ENCODE data around the gene CRYL1. TPM values are rescaled to one million over a fixed set of nuclear protein-coding genes. Genes with fewer than 3 reads are reported as not detected.

The CRYL1 gene
- total RNA-seq, 1 donor from 2014 or later: 68.8 TPM

DNA sequence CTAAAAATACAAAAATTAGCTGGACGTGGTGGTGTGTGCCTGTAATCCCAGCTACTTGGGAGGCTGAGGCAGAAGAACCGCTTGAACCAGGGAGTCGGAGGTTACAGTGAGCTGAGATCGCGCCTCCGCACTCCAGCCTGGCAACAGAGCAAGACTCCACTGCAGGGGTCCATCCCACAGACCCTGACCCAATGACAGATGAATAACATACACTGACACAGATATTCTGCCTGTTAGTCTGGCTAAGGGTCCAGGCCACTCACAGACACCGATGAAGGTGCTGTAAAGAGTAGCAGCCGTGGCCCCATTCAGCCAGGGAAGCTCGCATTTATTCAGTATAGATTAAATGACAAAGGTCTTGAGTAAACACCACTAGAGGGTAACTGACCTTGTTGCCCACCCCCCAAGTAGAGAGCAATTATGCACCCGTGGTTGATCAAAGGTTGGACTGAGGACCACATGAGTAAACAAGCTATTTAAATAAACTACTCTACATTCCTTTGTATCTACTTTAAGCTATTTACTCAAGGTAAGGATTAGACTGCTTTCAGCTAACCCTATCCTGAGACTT lies 8.5 kb upstream of the CRYL1 start:
- DNase-seq (ENCODE audit: extremely low read depth, low read depth, low spot score): no peak

DNA sequence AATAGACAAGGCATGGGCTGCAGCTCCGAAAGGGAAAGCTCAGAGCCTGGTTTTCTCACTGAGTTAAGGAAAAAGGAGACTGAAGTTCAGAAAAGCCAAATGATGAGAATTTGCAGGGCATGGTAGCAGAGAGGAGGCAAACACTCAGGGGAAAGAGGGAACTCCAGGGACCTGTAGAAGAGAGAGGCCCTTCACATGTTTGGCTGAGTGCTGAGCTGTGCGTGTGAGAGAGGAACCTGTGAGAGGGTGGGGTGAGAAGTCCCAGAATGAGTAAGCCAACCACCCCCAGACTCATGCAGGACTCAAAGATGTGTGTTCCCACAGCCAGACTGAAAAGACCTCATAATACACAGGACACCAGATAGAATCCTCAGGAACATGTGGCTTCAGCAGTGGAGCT lies 2.8 kb upstream of the CRYL1 start:
- no peak for DNase-seq (ENCODE audit: extremely low read depth, low read depth, low spot score)

GRCh38 chr13:20526664-20527063 lies 1.0 kb upstream of the CRYL1 start:
- no peak for DNase-seq (ENCODE audit: extremely low read depth, low read depth, low spot score)

- no peak for DNase-seq (ENCODE audit: extremely low read depth, low read depth, low spot score)
These were observed 485 bp downstream of the CRYL1 start for GRCh38 chr13:20525144-20525600.

- no peak for DNase-seq (ENCODE audit: extremely low read depth, low read depth, low spot score)
These were observed 4.1 kb downstream of the CRYL1 start for GRCh38 chr13:20521364-20522115.

DNA sequence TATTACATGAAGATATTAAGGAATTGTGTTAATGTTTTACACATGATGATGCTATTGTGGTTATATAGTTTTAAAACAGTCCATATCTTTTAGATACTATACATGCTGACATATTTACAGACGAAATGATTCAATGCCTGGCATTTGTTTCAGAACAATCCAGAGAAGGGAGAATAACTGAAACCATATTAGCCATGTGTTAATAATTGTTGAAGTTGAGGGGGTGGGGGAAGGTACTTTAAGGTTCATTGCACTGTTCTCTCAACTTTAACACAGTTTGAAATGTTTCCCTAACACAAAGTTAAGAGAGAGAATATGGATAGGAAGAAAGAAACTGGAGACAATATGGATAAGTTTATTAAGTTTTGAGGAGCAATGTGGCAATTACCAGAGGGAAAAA lies 5.8 kb downstream of the CRYL1 start:
- DNase-seq (ENCODE audit: extremely low read depth, low read depth, low spot score): no peak

- DNase-seq (ENCODE audit: extremely low read depth, low read depth, low spot score): no peak
These were observed 7.0 kb downstream of the CRYL1 start for GRCh38 chr13:20518660-20519100.

DNA sequence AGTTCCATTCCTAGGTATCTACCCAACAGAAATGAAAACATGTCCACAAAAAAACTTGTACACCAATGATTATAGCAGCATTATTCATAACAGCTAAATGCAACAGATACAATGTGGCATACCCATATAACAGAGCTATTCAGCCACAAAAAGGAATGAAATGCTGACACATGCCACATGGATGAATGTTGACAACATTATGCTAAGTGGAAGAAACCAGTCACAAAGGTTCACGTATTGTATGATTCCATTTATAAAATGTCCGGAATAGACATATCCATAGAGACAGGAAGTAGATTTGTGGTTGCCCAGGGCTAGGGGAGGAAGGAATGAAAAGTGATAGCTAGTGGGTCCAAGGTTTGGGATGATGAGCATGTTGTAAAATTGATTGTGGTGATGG lies 10.8 kb downstream of the CRYL1 start:
- DNase-seq (ENCODE audit: extremely low read depth, low read depth, low spot score): no peak

DNA sequence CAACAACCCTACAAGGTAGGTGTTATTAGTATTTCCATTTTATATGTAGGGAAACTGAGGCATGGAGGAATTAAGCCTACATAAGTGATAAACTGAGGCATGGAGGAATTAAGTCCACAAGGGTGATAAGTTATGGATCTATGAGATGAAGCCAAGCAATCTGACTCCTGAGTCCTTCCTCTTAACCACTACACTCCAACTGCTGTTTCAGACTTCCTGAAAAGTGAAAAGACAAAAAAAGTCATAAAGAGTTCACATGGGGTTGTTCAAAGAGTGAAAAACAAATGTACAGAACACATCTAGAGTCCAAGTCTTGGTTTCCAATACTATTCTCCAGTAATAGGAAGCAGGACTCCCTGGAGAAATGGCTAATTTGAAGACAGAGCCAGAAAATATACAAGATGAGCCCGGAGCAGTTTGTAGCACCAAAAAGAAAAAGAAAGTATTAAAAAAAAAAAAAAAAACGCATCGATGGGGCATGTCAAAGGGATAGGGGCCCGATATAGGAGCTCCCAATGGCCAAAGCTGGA lies 12.1 kb downstream of the CRYL1 start:
- no peak for DNase-seq (ENCODE audit: extremely low read depth, low read depth, low spot score)

- DNase-seq (ENCODE audit: extremely low read depth, low read depth, low spot score): no peak
These were observed 13.5 kb downstream of the CRYL1 start for GRCh38 chr13:20512042-20512683.

DNA sequence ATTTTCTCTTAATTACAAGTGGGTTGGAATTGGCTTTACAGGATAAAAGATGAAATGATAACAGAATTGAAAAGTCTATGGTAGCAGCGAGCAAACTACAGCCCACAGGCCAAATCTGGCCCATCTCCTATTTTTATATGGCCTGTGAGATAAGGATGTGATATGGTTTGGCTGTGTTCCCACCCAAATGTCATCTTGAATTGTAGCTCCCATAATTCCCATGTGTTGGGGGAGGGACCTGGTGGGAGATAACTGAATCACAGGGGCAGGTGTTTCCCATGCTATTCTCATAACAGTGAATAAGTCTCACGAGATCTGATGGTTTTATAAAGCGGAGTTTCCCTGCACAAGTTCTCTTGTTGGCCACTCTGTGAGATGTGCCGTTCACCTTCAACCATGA lies 19.0 kb downstream of the CRYL1 start:
- no peak for DNase-seq (ENCODE audit: extremely low read depth, low read depth, low spot score)

DNA sequence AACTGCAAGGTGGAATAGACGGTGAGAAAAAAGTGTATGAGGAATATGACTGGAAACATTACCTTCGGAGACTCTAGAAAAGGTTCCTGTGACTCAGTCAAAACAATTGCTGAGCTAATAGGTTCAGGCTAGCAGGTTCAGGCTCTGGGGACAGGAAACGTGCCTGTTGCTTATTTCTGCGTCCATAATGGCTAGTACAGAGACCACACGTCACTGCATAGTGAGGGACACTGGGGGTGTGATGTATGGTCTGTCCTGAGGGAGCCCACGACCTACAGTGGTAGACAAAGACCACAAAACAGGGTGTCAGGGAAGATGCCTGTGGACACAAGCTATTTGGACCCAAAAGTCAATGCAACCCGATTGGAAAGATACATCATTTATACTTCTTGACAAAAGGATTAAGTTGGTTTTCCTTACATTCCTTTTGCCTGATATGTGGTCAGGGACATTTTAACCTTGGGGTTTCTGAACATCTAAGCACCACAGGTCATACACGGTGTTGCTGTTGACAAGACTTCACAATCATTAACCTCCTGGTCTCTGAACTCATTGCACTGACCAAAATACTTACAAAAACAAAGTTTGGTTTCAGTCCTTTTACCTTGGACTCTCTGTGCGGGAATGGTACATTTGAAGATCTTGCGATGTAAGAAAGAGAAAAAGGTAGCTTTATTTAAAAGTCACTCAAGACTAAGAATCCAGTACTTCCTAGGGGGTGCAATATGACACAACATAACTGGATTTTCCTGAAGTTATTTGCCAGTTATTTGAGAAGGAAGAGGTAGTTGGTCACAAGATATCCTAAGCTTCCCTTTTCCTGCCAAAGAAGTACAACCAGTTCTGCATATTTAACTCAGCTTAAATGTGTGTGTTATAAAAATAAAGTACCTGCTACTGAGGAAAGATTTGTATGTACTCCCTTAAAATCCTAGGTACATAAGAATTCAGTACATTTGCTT lies 20.0 kb downstream of the CRYL1 start:
- no peak for DNase-seq (ENCODE audit: extremely low read depth, low read depth, low spot score)

DNA sequence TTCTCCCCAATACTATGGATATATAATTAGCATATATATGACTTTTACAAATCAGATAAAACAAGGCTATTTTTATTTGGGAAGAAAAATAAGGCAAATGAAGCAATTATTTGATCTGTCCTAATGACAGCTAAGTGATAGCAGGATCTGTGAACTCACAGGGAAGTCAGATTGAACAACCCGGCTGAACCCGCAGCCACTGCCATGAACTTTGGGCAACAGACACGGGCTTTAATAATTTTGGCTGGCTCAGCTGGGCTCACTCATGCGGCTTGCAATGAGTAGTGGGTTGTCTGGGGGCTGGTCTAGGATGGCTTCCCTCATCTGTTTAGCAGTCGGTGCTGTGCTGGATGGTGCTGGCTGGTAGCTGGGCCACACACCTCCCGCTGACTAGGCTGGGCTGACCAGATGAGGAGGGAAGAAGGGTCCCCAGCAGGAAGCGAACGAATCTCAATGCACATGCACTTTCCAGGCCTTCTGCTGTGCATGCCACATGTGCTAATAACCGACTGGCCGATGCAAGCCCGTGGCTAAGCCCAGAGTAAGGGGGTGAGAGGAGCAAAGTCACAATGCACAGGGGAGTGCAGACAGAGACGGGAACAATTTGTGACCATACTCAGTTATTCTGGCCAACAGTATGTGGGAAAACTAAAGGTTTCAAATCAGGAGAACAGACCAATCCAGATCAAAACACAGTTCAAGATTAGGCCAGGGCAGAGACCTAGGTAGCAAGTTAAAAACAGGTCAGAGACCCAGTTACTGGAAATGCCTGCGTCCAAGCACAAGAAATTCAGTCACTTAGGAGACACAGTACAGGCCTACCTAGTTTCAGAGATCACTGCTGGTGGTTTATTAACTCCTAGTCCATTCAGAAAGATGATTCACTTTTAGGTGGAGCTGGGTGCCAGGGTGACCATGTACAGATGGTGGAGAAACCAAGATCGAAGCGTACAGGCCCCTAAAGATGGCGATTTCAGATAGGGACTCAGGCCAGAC lies 22.3 kb downstream of the CRYL1 start:
- no peak for DNase-seq (ENCODE audit: extremely low read depth, low read depth, low spot score)

DNA sequence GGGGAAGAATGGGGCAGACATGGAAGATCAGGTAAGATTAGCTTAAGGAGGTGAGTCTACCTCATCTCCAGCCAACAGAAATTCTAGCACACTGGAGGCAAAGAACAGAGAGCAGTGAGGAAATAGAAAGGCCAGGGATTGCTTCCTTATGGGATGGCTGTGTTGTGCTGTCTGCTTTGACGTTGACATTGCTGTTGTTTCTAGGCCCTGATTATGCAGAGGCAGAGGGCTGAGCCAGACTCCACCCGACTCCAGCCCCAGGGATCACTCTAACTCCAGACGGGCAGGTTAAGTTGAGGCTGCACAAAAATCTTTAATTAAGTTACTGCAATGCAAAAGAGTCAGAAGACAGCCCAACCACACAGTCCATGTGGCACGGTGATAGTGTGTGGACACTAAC lies 24.1 kb downstream of the CRYL1 start:
- no peak for DNase-seq (ENCODE audit: extremely low read depth, low read depth, low spot score)

- DNase-seq (ENCODE audit: extremely low read depth, low read depth, low spot score): no peak
These were observed 24.5 kb downstream of the CRYL1 start for GRCh38 chr13:20501120-20501519.

GRCh38 chr13:20499986-20500385 lies 25.7 kb downstream of the CRYL1 start:
- no peak for DNase-seq (ENCODE audit: extremely low read depth, low read depth, low spot score)

DNA sequence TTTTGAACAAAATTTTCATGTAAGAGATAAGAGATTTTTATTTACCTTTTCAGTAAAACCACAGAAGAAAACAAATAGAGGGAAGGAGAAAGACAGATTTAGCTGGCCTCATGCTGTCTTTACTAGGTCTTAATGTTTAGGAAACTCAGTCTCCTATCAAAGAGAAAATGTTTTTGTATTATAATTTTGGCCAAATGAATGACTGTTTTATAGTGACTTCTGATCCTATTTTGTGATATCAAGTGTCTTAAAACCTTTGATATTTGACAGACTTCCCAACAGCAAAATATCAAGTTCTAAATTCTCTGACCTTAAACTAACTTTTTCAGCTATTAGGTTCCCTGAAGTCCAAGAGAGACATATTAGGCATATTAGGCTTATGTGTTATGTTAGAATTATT lies 27.0 kb downstream of the CRYL1 start:
- no peak for DNase-seq (ENCODE audit: extremely low read depth, low read depth, low spot score)

GRCh38 chr13:20498129-20498528 lies 27.5 kb downstream of the CRYL1 start:
- no peak for DNase-seq (ENCODE audit: extremely low read depth, low read depth, low spot score)

DNA sequence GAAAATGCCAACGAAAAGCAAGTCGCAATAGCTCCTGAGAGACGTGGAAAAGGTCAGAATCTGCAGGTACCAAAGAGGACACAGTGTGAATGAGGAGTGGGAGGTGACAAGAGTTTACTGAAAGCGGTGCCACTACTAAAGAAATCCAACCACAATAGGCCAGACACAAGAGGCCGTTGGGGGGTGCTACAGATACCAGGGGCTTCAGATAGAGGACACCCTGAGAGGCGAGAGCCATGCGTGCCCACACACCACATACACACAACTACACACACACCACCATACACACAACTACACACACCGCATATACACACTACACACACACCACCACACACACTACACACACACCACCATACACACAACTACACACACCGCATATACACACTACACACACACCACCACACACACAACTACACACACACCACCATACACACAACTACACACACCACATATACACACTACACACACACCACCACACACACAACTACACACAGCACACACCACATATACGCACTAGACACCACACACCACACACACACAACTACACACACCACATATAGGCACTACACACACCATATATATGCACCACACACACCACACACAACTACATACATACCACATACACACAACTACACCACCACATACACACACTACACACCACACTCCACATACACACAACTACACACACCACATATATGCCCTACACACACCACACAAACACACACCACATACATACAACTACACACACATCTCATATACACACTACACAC lies 28.5 kb downstream of the CRYL1 start:
- DNase-seq (ENCODE audit: extremely low read depth, low read depth, low spot score): no peak
